ENCODE results near the gene ABCC1.

GRCh38 chr16:15924996-15925395 is 24.4 kb upstream of the ABCC1 start:
- TF ChIP-seq CTCF (IDR thresholded peaks at IDR 0.05; ENCODE audit: low read depth, low read length) (no peak), EZH2phosphoT487 (IDR thresholded peaks at IDR 0.05; ENCODE audit: low read depth) (no peak)
